Measurements from ENCODE around the gene HIP1. TPM values are rescaled to one million over a fixed set of nuclear protein-coding genes. Genes with fewer than 3 reads are reported as not detected.
A peak's percentile ranks its signal among the peaks of the same experiment; 100 is the strongest.
"Not testable (repeated sequence)": the region's sequence is repeated elsewhere in the genome, so short reads cannot be mapped to it uniquely, and the experiment has no call there.

Gene HIP1
- total RNA-seq, 1 donor from 2014 or later, result 49.3 TPM

GRCh38 chr7:75639071-75639885 lies 99.5 kb downstream of the HIP1 start:
- peak; percentile 57 for DNase-seq (ENCODE audit: low spot score)
- Mint-ChIP-seq H3K9me3 (ENCODE audit: unreplicated experiment) (no peaks in the 10 kb centered on the region), H3K4me1 (ENCODE audit: unreplicated experiment) (peaks cover 14% of the 10 kb centered on the region), H3K27me3 (ENCODE audit: unreplicated experiment) (peaks cover 16% of the 10 kb centered on the region), H3K36me3 (ENCODE audit: low read depth, unreplicated experiment) (no peaks in the 10 kb centered on the region), H3K27ac (ENCODE audit: unreplicated experiment) (peak overlapping the region; percentile 98), H3K4me3 (ENCODE audit: unreplicated experiment) (peak overlapping the region; percentile 100)
- no peak for TF ChIP-seq CTCF (IDR thresholded peaks at IDR 0.05; ENCODE audit: unreplicated experiment)

GRCh38 chr7:75638594-75639070 lies 100.1 kb downstream of the HIP1 start:
- Mint-ChIP-seq H3K36me3 (ENCODE audit: low read depth, unreplicated experiment) (peaks cover 1% of the 10 kb centered on the region), H3K4me3 (ENCODE audit: unreplicated experiment) (peak overlapping the region; percentile 89), H3K27ac (ENCODE audit: unreplicated experiment) (peak overlapping the region; percentile 52), H3K9me3 (ENCODE audit: unreplicated experiment) (no peaks in the 10 kb centered on the region), H3K4me1 (ENCODE audit: unreplicated experiment) (peaks cover 14% of the 10 kb centered on the region), H3K27me3 (ENCODE audit: unreplicated experiment) (peaks cover 16% of the 10 kb centered on the region)
- no peak for TF ChIP-seq CTCF (IDR thresholded peaks at IDR 0.05; ENCODE audit: unreplicated experiment)
- peak; percentile 70 for DNase-seq (ENCODE audit: low spot score)

GRCh38 chr7:75637854-75638593 lies 100.7 kb downstream of the HIP1 start:
- DNase-seq (ENCODE audit: low spot score), result no peak
- peaks cover 4% of the 10 kb centered on the region for H3K36me3 Mint-ChIP-seq (ENCODE audit: low read depth, unreplicated experiment)
- H3K27me3 Mint-ChIP-seq (ENCODE audit: unreplicated experiment), result peaks cover 14% of the 10 kb centered on the region
- no peak for TF ChIP-seq CTCF (IDR thresholded peaks at IDR 0.05; ENCODE audit: unreplicated experiment)
- peak overlapping the region; percentile 52 for H3K27ac Mint-ChIP-seq (ENCODE audit: unreplicated experiment)
- peaks cover 14% of the 10 kb centered on the region for H3K4me1 Mint-ChIP-seq (ENCODE audit: unreplicated experiment)
- peak overlapping the region; percentile 89 for H3K4me3 Mint-ChIP-seq (ENCODE audit: unreplicated experiment)
- H3K9me3 Mint-ChIP-seq (ENCODE audit: unreplicated experiment), result no peaks in the 10 kb centered on the region

- Mint-ChIP-seq H3K9me3 (ENCODE audit: unreplicated experiment) (no peaks in the 10 kb centered on the region), H3K27ac (ENCODE audit: unreplicated experiment) (peak overlapping the region; percentile 5), H3K36me3 (ENCODE audit: low read depth, unreplicated experiment) (peaks cover 4% of the 10 kb centered on the region), H3K4me3 (ENCODE audit: unreplicated experiment) (no peak overlapping the region), H3K27me3 (ENCODE audit: unreplicated experiment) (peaks cover 11% of the 10 kb centered on the region), H3K4me1 (ENCODE audit: unreplicated experiment) (peaks cover 21% of the 10 kb centered on the region)
- no peak for DNase-seq (ENCODE audit: low spot score)
- no peak for TF ChIP-seq CTCF (IDR thresholded peaks at IDR 0.05; ENCODE audit: unreplicated experiment)
Measured at GRCh38 chr7:75635036-75635435, 103.7 kb downstream of the HIP1 start.

GRCh38 chr7:75632587-75632986 lies 106.2 kb downstream of the HIP1 start:
- not testable (repeated sequence) for H3K9me3 Mint-ChIP-seq (ENCODE audit: unreplicated experiment); H3K27me3 Mint-ChIP-seq (ENCODE audit: unreplicated experiment); DNase-seq (ENCODE audit: low spot score); H3K4me1 Mint-ChIP-seq (ENCODE audit: unreplicated experiment); H3K27ac Mint-ChIP-seq (ENCODE audit: unreplicated experiment); H3K4me3 Mint-ChIP-seq (ENCODE audit: unreplicated experiment)
- peaks cover 21% of the 10 kb centered on the region for H3K36me3 Mint-ChIP-seq (ENCODE audit: low read depth, unreplicated experiment)
